ENCODE data around the gene TJP1.
"Not testable (repeated sequence)": the region's sequence is repeated elsewhere in the genome, so short reads cannot be mapped to it uniquely, and the experiment has no call there.

The TJP1 gene

DNA sequence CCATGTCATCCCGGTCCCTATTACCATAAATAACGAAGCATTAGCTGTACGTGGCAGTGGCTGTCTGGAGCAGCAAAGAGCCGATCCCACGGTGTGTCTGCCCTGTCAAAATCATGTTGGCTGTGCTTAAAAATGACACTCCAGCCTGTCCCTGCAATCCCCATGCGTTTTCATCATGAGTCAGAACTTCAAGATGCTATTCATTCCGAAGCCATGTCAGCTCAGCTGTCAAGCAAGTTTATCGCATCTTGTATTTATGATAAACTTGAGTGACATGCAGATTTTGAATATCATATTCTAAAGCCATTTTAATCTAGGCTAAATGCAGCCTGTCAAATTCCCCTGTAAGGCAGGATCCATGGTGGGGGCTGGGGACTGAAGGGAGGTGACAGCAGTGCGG is 152.4 kb downstream of the TJP1 start:
- peak; percentile 8 for DNase-seq (ENCODE audit: low read depth)
- TF ChIP-seq, protein P1, sequence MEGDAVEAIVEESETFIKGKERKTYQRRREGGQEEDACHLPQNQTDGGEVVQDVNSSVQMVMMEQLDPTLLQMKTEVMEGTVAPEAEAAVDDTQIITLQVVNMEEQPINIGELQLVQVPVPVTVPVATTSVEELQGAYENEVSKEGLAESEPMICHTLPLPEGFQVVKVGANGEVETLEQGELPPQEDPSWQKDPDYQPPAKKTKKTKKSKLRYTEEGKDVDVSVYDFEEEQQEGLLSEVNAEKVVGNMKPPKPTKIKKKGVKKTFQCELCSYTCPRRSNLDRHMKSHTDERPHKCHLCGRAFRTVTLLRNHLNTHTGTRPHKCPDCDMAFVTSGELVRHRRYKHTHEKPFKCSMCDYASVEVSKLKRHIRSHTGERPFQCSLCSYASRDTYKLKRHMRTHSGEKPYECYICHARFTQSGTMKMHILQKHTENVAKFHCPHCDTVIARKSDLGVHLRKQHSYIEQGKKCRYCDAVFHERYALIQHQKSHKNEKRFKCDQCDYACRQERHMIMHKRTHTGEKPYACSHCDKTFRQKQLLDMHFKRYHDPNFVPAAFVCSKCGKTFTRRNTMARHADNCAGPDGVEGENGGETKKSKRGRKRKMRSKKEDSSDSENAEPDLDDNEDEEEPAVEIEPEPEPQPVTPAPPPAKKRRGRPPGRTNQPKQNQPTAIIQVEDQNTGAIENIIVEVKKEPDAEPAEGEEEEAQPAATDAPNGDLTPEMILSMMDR (IDR thresholded peaks at IDR 0.05; ENCODE audit: insufficient read depth, low read depth, low read length, missing control alignments), result no peak
- no peak overlapping the region for H3K4me3 ChIP-seq (ENCODE audit: low read depth, low read length)

DNA sequence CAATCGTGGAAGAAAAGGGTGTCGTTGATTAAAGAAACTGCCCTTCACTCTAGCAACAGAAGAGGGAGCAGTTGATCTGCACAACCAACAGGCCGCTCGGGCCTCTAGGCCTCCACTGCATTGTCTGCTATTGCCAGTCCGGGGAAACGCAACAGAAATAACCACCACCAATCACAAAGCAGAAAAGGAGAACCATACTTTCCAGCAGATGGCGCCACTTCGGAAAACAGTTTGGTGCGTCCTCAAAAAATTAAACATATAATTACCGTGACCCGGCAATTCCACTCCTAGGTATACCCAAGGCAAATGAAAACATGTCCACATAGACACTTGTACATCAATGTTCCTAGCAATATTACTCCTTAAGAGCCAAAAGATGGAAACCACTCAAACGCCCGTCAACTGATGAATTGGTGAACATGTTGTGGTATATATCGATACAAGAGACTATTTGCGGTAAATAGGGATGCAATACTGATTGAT is 154.1 kb downstream of the TJP1 start:
- H3K4me3 ChIP-seq (ENCODE audit: low read depth, low read length), result no peak overlapping the region
- TF ChIP-seq, protein P1 (IDR thresholded peaks at IDR 0.05; ENCODE audit: insufficient read depth, low read depth, low read length, missing control alignments), result peak; percentile 44
- peak; percentile 71 for DNase-seq (ENCODE audit: low read depth)

DNA sequence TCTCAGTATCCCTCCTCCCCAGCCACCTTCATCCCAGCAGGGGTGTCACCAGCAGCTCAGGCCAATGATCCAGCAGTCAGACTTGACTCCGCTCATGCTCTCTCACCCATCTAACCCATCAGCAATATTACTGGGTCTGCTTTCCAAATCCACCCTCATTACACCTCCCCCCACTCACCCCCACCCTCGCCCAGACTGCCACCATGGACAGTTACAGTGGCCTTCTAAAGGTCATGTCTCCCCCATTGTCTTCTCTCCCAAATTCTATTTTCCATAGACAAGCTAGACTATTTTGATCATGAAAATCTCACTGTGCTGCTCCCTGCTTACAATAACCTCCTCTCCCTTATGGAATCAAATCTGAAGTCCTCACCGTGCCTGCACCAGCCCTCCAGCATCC is 156.0 kb downstream of the TJP1 start:
- no peak overlapping the region for H3K4me3 ChIP-seq (ENCODE audit: low read depth, low read length)
- no peak for DNase-seq (ENCODE audit: low read depth)
- TF ChIP-seq, protein P1 (IDR thresholded peaks at IDR 0.05; ENCODE audit: insufficient read depth, low read depth, low read length, missing control alignments), result no peak

DNA sequence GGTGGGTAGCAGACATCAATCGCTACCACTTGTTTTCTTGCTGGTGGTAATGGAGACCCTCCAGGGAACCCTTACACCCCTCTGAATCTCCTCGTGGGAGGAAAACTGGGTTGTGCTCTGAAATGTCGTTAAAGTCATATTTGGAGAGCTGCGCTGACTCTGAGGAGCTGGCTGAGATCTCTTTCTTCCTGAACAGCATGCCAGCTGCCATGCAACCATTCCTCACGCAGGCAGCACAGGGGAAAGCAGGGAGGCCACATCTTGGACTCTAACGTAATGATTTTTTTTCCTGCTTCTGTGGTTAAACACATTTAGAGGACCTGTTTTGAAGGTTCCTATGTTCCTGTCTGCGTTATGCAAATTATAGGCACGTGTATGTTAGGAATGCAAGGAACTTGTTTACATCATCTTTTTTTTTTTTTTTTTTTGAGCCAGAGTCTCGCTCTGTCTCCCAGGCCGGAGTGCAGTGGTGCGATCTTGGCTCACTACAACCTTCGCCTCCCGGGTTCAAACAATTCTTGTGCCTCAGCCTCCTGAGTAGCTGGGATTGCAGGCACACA is 156.7 kb downstream of the TJP1 start:
- TF ChIP-seq, protein P1 (IDR thresholded peaks at IDR 0.05; ENCODE audit: insufficient read depth, low read depth, low read length, missing control alignments), result no peak
- H3K4me3 ChIP-seq (ENCODE audit: low read depth, low read length), result no peak overlapping the region

DNA sequence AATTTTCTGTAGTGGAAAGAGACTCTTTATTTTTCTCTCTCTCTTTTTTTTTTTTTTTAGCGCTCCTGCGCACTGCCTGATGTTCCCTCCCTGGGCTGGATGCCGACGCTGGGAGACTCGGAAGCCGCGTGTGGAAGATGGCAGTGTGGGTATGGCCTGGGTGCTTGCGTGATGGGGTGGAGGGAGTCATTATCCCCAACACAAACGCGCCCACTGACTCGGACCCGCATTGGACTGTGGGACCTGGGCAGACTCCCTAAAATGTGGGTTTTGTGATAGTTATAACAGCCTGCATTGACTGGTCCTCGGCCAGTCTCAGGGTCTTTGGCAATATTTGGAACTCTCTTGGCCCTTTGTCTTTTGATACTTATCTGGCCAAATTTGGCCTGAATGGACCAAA is 157.9 kb downstream of the TJP1 start:
- TF ChIP-seq, protein P1 (IDR thresholded peaks at IDR 0.05; ENCODE audit: insufficient read depth, low read depth, low read length, missing control alignments), result no peak
- DNase-seq (ENCODE audit: low read depth), result no peak
- H3K4me3 ChIP-seq (ENCODE audit: low read depth, low read length), result no peak overlapping the region

More for the DNA sequence above, 156.7 kb downstream of the TJP1 start:
- DNase-seq (ENCODE audit: low read depth), result no peak

DNA sequence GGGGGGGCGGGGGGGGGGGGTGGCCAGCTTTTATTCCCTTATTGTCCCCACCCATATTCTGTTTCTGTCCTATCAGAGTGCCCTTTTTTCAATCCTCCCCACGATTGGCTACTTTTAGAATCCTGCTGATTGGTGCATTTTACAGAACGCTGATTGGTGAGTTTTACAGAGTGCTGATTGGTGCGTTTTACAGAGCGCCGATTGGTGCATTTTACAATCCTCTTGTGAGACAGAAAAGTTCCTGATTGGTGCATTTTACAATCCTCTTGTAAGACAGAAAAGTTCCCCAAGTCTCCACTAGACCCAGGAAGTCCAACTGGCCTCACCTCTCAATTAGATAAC is 164.8 kb downstream of the TJP1 start:
- H3K4me3 ChIP-seq (ENCODE audit: low read depth, low read length); DNase-seq (ENCODE audit: low read depth): not testable (repeated sequence)

DNA sequence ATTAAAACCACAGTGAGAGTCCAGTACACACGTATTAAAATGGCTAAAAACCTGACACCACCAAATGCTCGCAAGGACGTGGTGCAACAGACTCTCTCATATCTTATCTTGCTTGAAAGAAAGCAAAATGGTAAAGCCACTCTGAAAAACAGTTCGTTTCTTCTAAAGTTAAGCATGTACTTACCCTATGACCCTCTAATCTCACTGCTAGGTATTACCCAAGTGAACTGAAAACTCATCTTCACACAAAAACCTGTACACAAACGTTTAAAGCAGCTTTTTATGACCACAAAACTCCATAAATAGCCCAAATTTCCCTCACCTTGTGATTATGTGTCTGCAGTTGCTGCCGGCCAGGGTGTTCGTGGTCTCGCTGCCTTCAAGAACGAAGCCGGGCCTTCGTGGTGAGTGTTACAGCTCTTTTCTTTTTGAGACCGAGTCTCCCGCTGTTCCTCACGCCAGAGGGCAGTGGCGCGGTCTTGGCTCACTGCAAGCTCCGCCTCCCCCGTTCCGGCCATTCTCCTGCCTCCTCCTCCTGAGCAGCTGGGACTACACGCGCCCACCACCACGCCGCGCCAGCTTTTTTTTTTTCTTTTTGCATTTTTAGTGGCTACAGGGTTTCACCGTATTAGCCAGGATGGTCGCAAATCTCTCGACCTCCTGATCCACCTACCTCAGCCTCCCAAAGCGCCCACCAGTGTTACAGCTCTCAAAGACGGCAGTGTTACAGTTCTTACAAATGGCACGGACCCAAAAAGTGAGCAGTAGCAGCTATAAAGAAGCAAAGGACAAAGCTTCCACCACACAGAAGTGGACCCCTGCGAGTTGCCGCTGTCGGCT is 165.4 kb downstream of the TJP1 start:
- TF ChIP-seq, protein P1 (IDR thresholded peaks at IDR 0.05; ENCODE audit: insufficient read depth, low read depth, low read length, missing control alignments), result no peak
- H3K4me3 ChIP-seq (ENCODE audit: low read depth, low read length), result no peak overlapping the region
- no peak for DNase-seq (ENCODE audit: low read depth)

Measured in GM12865 (cell line).